ENCODE data around the gene MAP2K3.

Gene MAP2K3

GRCh38 chr17:21296097-21297025 lies 11.8 kb downstream of the MAP2K3 start:
- no peak for TF ChIP-seq CTCF (IDR thresholded peaks at IDR 0.05; ENCODE audit: unreplicated experiment in 3 of 3)
- Mint-ChIP-seq H3K4me1 (no peaks in the 10 kb centered on the region), H3K36me3 (ENCODE audit: low read depth) (peaks cover 11% of the 10 kb centered on the region), H3K27me3 (ENCODE audit: low read depth) (no peaks in the 10 kb centered on the region), H3K4me3 (no peak overlapping the region), H3K27ac (no peak overlapping the region), H3K9me3 (peaks cover 18% of the 10 kb centered on the region)

- Mint-ChIP-seq H3K4me3 (no peak overlapping the region), H3K4me1 (no peaks in the 10 kb centered on the region), H3K27me3 (ENCODE audit: low read depth) (no peaks in the 10 kb centered on the region), H3K36me3 (ENCODE audit: low read depth) (peaks cover 12% of the 10 kb centered on the region), H3K27ac (no peak overlapping the region), H3K9me3 (peaks cover 18% of the 10 kb centered on the region)
- TF ChIP-seq CTCF (IDR thresholded peaks at IDR 0.05; ENCODE audit: unreplicated experiment in 3 of 3), result no peak
Observed at GRCh38 chr17:21297026-21297520, 12.6 kb downstream of the MAP2K3 start.

GRCh38 chr17:21297597-21297996 lies 13.1 kb downstream of the MAP2K3 start:
- Mint-ChIP-seq H3K27me3 (ENCODE audit: low read depth) (no peaks in the 10 kb centered on the region), H3K27ac (no peak overlapping the region), H3K9me3 (peaks cover 18% of the 10 kb centered on the region), H3K36me3 (ENCODE audit: low read depth) (peaks cover 12% of the 10 kb centered on the region), H3K4me3 (no peak overlapping the region), H3K4me1 (no peaks in the 10 kb centered on the region)
- no peak for TF ChIP-seq CTCF (IDR thresholded peaks at IDR 0.05; ENCODE audit: unreplicated experiment in 3 of 3)

- no peak overlapping the region for H3K27ac Mint-ChIP-seq
- H3K9me3 Mint-ChIP-seq, result peaks cover 20% of the 10 kb centered on the region
- H3K36me3 Mint-ChIP-seq (ENCODE audit: low read depth), result peaks cover 17% of the 10 kb centered on the region
- H3K4me3 Mint-ChIP-seq, result no peak overlapping the region
- TF ChIP-seq CTCF (IDR thresholded peaks at IDR 0.05; ENCODE audit: unreplicated experiment in 3 of 3), result no peak
- no peaks in the 10 kb centered on the region for H3K4me1 Mint-ChIP-seq
- H3K27me3 Mint-ChIP-seq (ENCODE audit: low read depth), result no peaks in the 10 kb centered on the region
Observed at GRCh38 chr17:21298056-21298982, 13.8 kb downstream of the MAP2K3 start.

GRCh38 chr17:21298983-21299519 lies 14.5 kb downstream of the MAP2K3 start:
- Mint-ChIP-seq H3K9me3 (peaks cover 24% of the 10 kb centered on the region), H3K4me3 (no peak overlapping the region), H3K4me1 (no peaks in the 10 kb centered on the region), H3K36me3 (ENCODE audit: low read depth) (peaks cover 23% of the 10 kb centered on the region), H3K27ac (no peak overlapping the region), H3K27me3 (ENCODE audit: low read depth) (no peaks in the 10 kb centered on the region)
- no peak for TF ChIP-seq CTCF (IDR thresholded peaks at IDR 0.05; ENCODE audit: unreplicated experiment in 3 of 3)
